DOHH2 (cell line): Measurements from ENCODE around the gene CDHR1.
"Not testable (repeated sequence)": the region's sequence is repeated elsewhere in the genome, so short reads cannot be mapped to it uniquely, and the experiment has no call there.

ENCODE experiments used
- H3F3A ChIP-seq: fragments of 200-600 bp; sonication (generic), shearing (Covaris generic); 2 replicates; pipeline ENCODE4 v1.6.0; 2016; ENCODE audit warnings: antibody characterized with exemption, mild to moderate bottlenecking; ENCODE audit not compliant: control insufficient read depth, insufficient read depth
- H3K27ac ChIP-seq: fragments of 200-600 bp; sonication (generic); 2 replicates; pipeline ENCODE4 v1.5.1; 2014; ENCODE audit warnings: low read depth, mild to moderate bottlenecking, low read length, moderate library complexity
- H3K27me3 ChIP-seq: fragments of 200-600 bp; sonication (generic); 2 replicates; pipeline ENCODE4 v1.6.1; 2014; ENCODE audit warnings: mild to moderate bottlenecking, low read length, mixed read lengths; ENCODE audit not compliant: control insufficient read depth
- H3K36me3 ChIP-seq: fragments of 200-600 bp; sonication (generic); 2 replicates; pipeline ENCODE4 v1.6.1; 2014; ENCODE audit warnings: mild to moderate bottlenecking, low read length, moderate library complexity, mixed read lengths; ENCODE audit not compliant: control insufficient read depth
- H3K4me1 ChIP-seq: fragments of 200-600 bp; sonication (generic); 2 replicates; pipeline ENCODE4 v1.6.1; 2014; ENCODE audit warnings: mild to moderate bottlenecking, low read length, mixed read lengths; ENCODE audit not compliant: control insufficient read depth
- H3K4me2 ChIP-seq: fragments of 200-600 bp; sonication (generic); 2 replicates; pipeline ENCODE4 v1.6.0; 2014; ENCODE audit warnings: mild to moderate bottlenecking, low read length, moderate library complexity
- H3K4me3 ChIP-seq: fragments of 200-600 bp; sonication (generic); 2 replicates; pipeline ENCODE4 v1.5.1; 2014; ENCODE audit warnings: mild to moderate bottlenecking, low read length, mixed read lengths
- H3K79me2 ChIP-seq: fragments of 200-600 bp; sonication (generic); 2 replicates; pipeline ENCODE4 v1.6.1; 2014; ENCODE audit warnings: mild to moderate bottlenecking, low read length, mixed read lengths; ENCODE audit not compliant: control insufficient read depth
- H3K9me2 ChIP-seq: fragments of 200-600 bp; sonication (generic); replicated peaks from 2 replicates; pipeline ENCODE4 v1.6.1; 2014; ENCODE audit warnings: mild to moderate bottlenecking, low read length, mixed read lengths; ENCODE audit not compliant: control insufficient read depth
- H3K9me3 ChIP-seq: fragments of 200-600 bp; sonication (generic); 2 replicates; pipeline ENCODE4 v1.6.1; 2014; ENCODE audit warnings: antibody characterized with exemption, low read length, mixed read lengths; ENCODE audit not compliant: control insufficient read depth, insufficient read depth
- H4K20me1 ChIP-seq: fragments of 200-600 bp; sonication (generic); 2 replicates; pipeline ENCODE4 v1.6.0; 2014; ENCODE audit warnings: low read depth, mild to moderate bottlenecking, antibody characterized with exemption, low read length, moderate library complexity; ENCODE audit not compliant: control insufficient read depth, insufficient read depth
- EZH2phosphoT487 ChIP-seq: fragments of 200-600 bp; sonication (generic); IDR thresholded peaks from 2 replicates; pipeline ENCODE4 v1.6.1; 2017; ENCODE audit warnings: borderline replicate concordance, mild to moderate bottlenecking, antibody characterized with exemption, low read length, moderate library complexity, mixed read lengths
- TF ChIP-seq, protein P1 (sequence below): fragments of 200-600 bp; sonication (generic); IDR thresholded peaks from one replicate; pipeline ENCODE4 v1.5.1; 2014; ENCODE audit warnings: antibody characterized with exemption, mild to moderate bottlenecking, low read depth, low read length; ENCODE audit not compliant: poor library complexity, severe bottlenecking

Gene CDHR1

DNA sequence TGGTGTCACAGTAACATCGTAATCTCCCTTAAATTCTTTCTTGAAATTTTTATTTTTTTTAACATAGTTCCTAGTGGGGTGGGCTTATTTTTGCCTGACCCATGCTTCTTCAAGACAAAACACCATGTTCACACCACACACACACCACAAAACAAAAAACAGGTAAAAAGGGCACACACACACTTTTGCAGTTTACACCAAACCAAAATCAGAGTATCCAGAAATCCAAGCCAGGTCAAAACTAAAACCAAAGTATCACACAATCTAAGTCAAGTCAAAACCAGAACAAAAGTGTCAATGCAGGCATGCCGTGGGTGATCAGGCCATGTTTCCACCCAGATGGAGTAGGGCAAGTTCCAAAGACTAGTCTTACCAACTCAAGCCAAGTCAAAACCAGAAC lies 23.1 kb upstream of the CDHR1 start:
- not testable (repeated sequence) for H4K20me1 ChIP-seq, H3K27me3 ChIP-seq, H3K9me2 ChIP-seq, H3K9me3 ChIP-seq, H3F3A ChIP-seq
- Histone ChIP-seq H3K4me1 (peaks cover 52% of the 10 kb centered on the region), H3K27ac (peak overlapping the region; percentile 74), H3K36me3 (peaks cover 12% of the 10 kb centered on the region), H3K4me2 (peak overlapping the region; percentile 58), H3K79me2 (peaks cover 43% of the 10 kb centered on the region), H3K4me3 (peak overlapping the region; percentile 75)

DNA sequence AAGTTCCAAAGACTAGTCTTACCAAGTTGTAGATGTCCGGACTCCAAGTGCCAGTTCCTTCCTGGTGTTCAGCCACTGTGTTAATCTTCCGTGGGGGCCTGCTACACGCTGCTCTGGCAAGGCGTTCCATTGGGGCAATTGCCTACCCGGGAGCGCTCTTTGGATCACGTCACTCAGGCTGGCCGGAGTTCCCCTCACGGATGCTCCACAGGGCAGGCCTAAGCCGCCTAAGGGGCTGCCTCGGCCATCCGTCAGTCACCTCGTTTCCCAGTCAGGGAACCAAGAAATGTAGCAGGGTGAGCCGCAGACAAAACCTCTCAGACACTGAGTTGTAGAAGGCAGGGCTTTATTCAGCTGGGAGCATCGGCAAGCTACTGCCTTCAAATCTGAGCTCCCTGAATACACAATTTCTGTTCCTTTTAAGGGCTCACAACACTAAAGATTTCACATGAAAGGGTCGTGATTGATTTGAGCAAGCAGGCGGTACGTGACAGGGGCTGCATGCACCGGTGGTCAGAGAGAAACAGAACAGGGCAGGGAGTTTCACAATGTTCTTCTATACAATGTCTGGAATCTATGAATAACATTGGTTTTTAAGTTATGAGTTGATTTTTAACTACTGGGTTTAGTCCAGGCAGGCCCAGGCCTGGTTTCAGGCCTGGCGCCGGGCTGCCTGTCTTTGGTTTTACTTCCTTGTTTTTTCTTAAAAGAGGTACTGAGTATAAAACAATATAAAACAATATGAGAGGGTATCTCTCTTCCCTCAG lies 22.5 kb upstream of the CDHR1 start:
- H3K4me3 ChIP-seq = peak overlapping the region; percentile 75
- not testable (repeated sequence) for H3K9me3 ChIP-seq, H3K36me3 ChIP-seq, H4K20me1 ChIP-seq, H3K9me2 ChIP-seq, H3K27me3 ChIP-seq, H3F3A ChIP-seq
- peaks cover 48% of the 10 kb centered on the region for H3K4me1 ChIP-seq
- peak overlapping the region; percentile 58 for H3K4me2 ChIP-seq
- peak overlapping the region; percentile 74 for H3K27ac ChIP-seq
- H3K79me2 ChIP-seq = peaks cover 39% of the 10 kb centered on the region

DNA sequence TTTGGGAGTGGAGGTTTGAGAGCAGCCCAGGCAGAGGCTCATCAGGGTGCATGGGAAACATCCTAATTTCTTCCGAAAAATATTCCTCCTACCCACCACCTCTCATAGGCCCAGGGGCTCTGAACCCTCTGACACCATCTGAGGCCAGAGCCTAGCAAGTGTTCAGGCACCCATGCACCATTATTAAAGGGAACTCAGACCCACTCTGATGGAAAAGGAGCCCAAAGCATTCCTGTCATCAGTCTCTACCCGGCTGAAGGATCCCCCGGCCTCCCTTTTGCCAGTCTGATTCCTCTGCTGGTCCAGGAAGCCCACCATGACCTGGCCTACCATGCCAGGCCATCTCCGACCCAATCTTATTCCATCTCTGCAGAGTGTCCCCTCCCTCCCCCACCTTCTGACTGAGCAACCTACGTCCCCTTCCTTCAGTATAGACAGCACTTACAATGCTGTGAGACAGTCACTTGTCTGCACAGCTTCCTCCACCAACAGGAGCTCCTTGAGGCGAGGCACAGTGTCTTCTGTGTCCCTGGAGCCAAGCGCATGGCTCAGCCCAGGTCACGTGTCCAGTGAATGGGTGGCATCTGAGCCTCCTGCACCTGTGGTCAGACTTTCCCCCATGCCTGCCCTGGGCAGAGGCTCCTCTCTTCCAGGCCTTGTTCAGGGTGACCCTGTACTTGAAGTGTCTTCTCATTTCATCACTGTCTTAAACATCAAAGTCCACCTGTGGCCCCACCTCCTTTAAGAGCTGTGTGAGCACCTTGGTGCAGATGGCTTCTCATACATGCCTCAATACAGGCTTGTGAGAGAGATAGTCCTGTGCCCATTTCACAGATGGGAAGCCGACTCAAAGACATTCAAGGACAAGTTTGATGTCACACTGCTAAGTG lies 21.6 kb upstream of the CDHR1 start:
- peak overlapping the region; percentile 75 for H3K4me3 ChIP-seq
- peaks cover 37% of the 10 kb centered on the region for H3K79me2 ChIP-seq
- TF ChIP-seq, protein P1, sequence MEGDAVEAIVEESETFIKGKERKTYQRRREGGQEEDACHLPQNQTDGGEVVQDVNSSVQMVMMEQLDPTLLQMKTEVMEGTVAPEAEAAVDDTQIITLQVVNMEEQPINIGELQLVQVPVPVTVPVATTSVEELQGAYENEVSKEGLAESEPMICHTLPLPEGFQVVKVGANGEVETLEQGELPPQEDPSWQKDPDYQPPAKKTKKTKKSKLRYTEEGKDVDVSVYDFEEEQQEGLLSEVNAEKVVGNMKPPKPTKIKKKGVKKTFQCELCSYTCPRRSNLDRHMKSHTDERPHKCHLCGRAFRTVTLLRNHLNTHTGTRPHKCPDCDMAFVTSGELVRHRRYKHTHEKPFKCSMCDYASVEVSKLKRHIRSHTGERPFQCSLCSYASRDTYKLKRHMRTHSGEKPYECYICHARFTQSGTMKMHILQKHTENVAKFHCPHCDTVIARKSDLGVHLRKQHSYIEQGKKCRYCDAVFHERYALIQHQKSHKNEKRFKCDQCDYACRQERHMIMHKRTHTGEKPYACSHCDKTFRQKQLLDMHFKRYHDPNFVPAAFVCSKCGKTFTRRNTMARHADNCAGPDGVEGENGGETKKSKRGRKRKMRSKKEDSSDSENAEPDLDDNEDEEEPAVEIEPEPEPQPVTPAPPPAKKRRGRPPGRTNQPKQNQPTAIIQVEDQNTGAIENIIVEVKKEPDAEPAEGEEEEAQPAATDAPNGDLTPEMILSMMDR = no peak
- no peak for TF ChIP-seq EZH2phosphoT487
- peak overlapping the region; percentile 58 for H3K4me2 ChIP-seq
- no peaks in the 10 kb centered on the region for H3K9me3 ChIP-seq
- peaks cover 7% of the 10 kb centered on the region for H3K36me3 ChIP-seq
- no peaks in the 10 kb centered on the region for H3K9me2 ChIP-seq
- H4K20me1 ChIP-seq = no peaks in the 10 kb centered on the region
- no peaks in the 10 kb centered on the region for H3K27me3 ChIP-seq
- H3K27ac ChIP-seq = peak overlapping the region; percentile 74
- peaks cover 6% of the 10 kb centered on the region; the same call in 1 of the 2 replicates for H3F3A ChIP-seq
- H3K4me1 ChIP-seq = peaks cover 48% of the 10 kb centered on the region

DNA sequence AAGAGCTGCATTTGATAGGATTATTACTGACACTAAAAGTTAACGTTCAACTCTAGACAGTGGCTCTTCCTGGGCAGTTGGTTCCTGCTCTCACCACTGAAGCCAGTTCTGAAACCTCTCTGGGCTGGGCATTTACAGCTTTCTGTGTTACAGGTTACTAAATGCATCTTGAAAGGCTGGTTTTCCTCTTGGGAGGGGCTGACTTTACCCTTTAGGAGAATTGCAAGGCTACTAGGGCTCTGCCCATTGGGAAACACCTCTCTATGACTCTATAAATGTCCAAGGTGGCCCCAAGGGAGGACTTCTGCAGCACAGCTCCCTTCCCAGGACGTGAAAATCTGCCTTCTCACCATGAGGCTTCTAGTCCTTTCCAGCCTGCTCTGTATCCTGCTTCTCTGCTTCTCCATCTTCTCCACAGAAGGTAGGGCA lies 20.8 kb upstream of the CDHR1 start, which contains the start of gene GPR15LG:
TSS of gene GPR15LG (plus strand) at position 301 of the 429 bp plus-strand sequence. CDS start at position 352, 51 bp downstream.
- TF ChIP-seq EZH2phosphoT487 = no peak
- TF ChIP-seq, protein P1 = no peak
- Histone ChIP-seq H3K27me3 (no peaks in the 10 kb centered on the region), H3K4me3 (peak within 1 kb of the TSS; percentile 75), H3K79me2 (peaks cover 29% of the 10 kb centered on the region), H3K4me1 (peaks cover 48% of the 10 kb centered on the region), H3F3A (peaks cover 5% of the 10 kb centered on the region; the same call in 1 of the 2 replicates), H3K9me3 (no peaks in the 10 kb centered on the region), H4K20me1 (no peaks in the 10 kb centered on the region), H3K9me2 (no peaks in the 10 kb centered on the region), H3K4me2 (peak within 1 kb of the TSS; percentile 58), H3K27ac (peak within 1 kb of the TSS; percentile 74), H3K36me3 (peaks cover under 1% of the 10 kb centered on the region; the same call in 1 of the 2 replicates)
